Measurements from ENCODE around the gene OGFOD3.

DNA sequence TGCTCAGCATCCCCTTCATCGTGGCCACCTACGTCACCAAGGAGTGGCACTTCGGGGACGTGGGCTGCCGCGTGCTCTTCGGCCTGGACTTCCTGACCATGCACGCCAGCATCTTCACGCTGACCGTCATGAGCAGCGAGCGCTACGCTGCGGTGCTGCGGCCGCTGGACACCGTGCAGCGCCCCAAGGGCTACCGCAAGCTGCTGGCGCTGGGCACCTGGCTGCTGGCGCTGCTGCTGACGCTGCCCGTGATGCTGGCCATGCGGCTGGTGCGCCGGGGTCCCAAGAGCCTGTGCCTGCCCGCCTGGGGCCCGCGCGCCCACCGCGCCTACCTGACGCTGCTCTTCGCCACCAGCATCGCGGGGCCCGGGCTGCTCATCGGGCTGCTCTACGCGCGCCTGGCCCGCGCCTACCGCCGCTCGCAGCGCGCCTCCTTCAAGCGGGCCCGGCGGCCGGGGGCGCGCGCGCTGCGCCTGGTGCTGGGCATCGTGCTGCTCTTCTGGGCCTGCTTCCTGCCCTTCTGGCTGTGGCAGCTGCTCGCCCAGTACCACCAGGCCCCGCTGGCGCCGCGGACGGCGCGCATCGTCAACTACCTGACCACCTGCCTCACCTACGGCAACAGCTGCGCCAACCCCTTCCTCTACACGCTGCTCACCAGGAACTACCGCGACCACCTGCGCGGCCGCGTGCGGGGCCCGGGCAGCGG lies 43.6 kb downstream of the OGFOD3 start:
- TF ChIP-seq, protein P1, sequence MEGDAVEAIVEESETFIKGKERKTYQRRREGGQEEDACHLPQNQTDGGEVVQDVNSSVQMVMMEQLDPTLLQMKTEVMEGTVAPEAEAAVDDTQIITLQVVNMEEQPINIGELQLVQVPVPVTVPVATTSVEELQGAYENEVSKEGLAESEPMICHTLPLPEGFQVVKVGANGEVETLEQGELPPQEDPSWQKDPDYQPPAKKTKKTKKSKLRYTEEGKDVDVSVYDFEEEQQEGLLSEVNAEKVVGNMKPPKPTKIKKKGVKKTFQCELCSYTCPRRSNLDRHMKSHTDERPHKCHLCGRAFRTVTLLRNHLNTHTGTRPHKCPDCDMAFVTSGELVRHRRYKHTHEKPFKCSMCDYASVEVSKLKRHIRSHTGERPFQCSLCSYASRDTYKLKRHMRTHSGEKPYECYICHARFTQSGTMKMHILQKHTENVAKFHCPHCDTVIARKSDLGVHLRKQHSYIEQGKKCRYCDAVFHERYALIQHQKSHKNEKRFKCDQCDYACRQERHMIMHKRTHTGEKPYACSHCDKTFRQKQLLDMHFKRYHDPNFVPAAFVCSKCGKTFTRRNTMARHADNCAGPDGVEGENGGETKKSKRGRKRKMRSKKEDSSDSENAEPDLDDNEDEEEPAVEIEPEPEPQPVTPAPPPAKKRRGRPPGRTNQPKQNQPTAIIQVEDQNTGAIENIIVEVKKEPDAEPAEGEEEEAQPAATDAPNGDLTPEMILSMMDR (IDR thresholded peaks at IDR 0.05), result no peak
- TF ChIP-seq, protein P2, sequence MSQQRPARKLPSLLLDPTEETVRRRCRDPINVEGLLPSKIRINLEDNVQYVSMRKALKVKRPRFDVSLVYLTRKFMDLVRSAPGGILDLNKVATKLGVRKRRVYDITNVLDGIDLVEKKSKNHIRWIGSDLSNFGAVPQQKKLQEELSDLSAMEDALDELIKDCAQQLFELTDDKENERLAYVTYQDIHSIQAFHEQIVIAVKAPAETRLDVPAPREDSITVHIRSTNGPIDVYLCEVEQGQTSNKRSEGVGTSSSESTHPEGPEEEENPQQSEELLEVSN (IDR thresholded peaks at IDR 0.05; ENCODE audit: borderline replicate concordance, low read depth), result no peak
- TF ChIP-seq CBX2 (IDR thresholded peaks at IDR 0.05; ENCODE audit: borderline replicate concordance, low read depth), result no peak
- TF ChIP-seq MAFK (IDR thresholded peaks at IDR 0.05; ENCODE audit: partially characterized antibody), result no peak
- TF ChIP-seq EHMT2 (IDR thresholded peaks at IDR 0.05; ENCODE audit: low read depth), result no peak
- no peak for TF ChIP-seq JUNB (IDR thresholded peaks at IDR 0.05)
- TF ChIP-seq RCOR1 (IDR thresholded peaks at IDR 0.05; ENCODE audit: low read depth, low read length), result no peak
- TF ChIP-seq, protein P3, sequence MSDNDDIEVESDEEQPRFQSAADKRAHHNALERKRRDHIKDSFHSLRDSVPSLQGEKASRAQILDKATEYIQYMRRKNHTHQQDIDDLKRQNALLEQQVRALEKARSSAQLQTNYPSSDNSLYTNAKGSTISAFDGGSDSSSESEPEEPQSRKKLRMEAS (IDR thresholded peaks at IDR 0.05), result no peak
- TF ChIP-seq CEBPB (IDR thresholded peaks at IDR 0.05), result no peak
- no peak for TF ChIP-seq POLR2AphosphoS2 (conservative IDR thresholded peaks at IDR 0.05; ENCODE audit: low read length)
- TF ChIP-seq POLR2A (IDR thresholded peaks at IDR 0.05; ENCODE audit: low read length), result no peak
- TF ChIP-seq, protein P4, sequence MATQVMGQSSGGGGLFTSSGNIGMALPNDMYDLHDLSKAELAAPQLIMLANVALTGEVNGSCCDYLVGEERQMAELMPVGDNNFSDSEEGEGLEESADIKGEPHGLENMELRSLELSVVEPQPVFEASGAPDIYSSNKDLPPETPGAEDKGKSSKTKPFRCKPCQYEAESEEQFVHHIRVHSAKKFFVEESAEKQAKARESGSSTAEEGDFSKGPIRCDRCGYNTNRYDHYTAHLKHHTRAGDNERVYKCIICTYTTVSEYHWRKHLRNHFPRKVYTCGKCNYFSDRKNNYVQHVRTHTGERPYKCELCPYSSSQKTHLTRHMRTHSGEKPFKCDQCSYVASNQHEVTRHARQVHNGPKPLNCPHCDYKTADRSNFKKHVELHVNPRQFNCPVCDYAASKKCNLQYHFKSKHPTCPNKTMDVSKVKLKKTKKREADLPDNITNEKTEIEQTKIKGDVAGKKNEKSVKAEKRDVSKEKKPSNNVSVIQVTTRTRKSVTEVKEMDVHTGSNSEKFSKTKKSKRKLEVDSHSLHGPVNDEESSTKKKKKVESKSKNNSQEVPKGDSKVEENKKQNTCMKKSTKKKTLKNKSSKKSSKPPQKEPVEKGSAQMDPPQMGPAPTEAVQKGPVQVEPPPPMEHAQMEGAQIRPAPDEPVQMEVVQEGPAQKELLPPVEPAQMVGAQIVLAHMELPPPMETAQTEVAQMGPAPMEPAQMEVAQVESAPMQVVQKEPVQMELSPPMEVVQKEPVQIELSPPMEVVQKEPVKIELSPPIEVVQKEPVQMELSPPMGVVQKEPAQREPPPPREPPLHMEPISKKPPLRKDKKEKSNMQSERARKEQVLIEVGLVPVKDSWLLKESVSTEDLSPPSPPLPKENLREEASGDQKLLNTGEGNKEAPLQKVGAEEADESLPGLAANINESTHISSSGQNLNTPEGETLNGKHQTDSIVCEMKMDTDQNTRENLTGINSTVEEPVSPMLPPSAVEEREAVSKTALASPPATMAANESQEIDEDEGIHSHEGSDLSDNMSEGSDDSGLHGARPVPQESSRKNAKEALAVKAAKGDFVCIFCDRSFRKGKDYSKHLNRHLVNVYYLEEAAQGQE (IDR thresholded peaks at IDR 0.05), result no peak
